NCI-H1694 (cell line): Measurements from ENCODE around the gene NDUFA13.

Experiments used
- DNase-seq: peaks from one replicate; lab custom pipeline; 2025; lab: John Stamatoyannopoulos, UW

Gene NDUFA13

DNA sequence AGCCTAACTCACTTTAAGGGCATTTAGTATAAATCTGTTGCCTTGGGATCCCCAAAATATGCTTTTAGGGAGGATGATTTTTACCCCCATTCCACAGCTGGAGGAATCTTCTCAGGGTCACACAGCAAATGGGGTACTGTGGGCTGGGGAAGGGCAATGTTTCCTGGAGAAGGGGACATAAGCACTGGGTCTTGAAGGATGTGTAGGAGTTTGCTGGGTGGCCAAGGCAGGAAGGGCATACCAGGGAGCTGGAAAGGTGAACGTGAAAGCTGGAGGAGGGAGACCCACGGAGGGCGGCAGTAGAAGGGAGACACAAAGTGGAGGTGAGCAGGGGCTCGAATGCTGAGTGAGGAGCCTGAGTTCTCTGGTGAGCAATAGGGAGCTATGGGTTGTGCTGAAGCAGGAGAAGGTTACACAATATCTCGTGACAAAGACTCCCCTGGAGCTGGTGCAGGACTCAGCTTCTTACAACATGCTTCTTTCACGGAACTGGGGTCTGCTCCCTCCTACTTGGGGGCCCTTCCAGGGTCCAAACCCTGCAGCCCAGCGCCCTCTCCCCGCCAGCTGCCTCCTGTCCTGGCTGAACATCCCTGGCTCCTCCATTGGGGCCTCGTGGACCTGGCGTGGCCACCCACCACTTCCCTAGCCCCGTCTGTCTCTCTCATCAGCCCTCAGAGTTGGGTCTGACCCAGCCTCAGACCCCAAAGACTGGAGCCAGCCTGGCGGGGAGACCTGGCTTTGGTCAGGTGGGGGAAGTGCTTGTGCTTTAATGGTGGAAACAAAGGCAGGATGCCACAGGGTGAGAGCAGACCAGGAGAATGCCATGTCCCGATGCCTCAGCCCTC is 33.1 kb downstream of the NDUFA13 start:
- DNase-seq, result no peak

DNA sequence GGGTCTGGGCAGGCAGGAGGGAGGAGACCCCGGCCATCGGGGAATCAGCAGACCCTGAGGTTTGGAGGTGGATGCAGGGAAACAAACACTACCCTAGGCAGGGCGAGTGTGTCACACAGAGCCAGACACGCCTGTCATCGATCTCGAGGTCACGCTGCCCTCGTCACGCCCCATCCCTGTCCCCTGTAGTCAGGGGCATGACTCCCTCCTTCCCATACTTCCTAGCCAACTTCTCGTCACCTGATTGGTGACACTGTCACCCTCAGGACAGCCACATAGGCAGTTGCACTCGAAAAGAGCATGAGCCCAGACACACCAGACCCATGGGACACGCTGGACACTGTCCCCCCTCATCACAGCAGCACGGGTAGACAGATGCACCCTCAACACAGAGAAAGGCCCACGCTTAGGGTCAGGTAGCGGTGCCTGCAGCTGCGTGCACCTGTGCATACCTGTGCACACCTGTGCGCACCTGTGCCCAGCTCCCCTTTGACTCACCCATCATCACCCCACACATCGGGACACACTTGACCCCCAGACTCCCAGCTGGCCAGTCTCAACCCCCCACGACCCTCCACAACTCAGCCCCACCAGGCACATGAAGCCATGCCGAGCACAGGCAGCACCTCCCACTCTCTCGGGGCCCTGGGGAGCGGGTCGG is 33.9 kb downstream of the NDUFA13 start:
- no peak for DNase-seq

DNA sequence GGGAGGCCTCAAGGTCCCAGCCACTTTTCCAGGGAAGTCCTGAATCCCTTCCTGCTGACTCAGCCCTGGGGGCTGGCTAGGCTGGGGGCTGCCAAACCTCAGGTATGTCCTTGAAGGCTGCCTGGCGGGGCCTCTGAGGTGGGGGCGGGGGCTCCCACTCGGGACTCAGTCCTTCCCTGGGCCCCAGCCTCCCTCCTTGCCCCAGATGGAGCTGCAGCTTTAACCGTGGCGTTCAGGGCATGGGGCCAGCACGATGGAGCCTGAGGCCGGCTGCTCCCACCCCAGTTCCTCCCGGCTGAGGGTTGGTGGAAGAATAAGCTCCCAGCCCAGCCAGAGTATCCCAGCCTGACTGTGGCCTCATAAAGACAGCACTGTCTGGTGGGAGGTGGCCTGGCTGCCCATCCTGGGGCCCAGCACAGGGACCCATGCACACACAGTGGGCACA is 34.5 kb downstream of the NDUFA13 start:
- no peak for DNase-seq

DNA sequence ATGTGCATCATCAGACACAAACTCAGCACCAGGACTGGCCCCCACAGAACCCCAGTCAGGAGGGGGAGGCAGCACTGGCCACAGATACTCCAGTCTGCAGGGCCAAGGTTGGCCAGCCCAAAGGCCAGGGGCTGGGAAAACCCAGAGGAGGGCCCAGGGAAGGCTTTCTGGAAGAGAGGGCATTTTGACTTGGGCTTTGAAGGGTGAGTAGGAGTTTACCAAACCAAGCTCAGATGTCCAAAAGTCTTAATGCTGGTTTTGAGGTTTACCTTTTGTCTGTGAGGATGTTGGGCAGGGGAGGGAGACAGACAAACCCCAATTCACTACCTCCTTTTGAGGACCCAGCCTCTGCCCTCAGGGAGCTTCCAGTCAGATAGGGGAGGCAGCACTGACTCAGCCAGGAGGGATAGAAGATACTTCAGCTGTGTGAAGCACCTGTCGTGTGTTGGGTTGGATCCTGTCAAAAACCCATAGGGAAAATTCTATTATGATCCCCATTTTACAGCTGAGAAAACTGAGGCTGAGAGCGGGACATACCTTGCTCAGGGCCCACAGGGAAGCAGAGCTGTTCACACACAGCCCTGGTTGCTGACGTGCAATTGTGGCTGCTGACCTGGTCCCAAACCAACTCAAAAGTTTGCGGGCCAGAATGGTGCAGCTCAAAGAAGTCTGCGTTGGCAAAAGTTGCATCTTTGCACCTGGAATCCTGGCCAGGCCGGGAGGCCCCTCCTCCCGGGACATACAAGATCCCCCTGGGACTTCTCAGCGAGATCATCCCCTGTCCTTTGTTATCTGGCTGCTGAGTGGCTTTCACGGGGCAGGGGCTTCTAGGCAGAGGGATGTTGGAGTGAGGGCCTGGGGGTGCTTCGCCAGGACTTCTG is 35.2 kb downstream of the NDUFA13 start:
- no peak for DNase-seq

DNA sequence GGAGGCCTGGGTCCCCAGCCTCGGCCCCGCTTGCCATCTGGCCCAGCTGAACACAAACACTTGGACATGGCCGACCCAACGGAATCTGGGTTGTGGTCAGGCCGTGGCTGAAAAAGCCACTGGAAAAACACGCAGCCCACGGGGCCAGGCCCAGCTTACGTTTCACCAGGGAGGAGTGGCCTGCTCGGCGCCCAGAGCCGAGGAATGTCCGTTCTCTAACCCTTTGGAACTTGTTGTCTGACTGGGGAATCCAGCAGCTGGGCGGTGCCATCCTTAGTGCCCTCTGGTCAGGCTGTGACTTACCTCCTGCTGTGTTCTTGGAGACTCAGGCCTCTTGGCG is 35.8 kb downstream of the NDUFA13 start:
- DNase-seq, result no peak

DNA sequence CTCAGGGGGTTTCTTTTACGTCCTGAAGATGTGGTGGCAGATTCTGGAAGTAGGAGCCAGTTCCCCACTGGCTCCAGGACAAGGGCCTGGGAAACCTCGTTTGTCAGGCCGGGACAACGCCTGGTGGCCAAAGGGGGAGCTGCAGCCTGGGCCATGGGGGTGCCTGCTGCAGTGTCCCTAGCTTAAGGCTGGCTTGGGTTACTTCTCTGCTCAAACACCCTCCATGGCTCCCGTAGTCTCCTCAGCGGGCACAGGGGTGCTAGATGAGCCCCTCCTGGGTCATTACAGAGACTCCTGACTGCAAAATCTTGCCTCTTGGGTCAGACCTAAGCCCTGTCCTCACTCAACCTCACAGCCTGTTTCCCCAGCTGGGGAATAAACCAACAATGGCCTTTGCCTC is 36.8 kb downstream of the NDUFA13 start:
- peak; percentile 10 for DNase-seq

DNA sequence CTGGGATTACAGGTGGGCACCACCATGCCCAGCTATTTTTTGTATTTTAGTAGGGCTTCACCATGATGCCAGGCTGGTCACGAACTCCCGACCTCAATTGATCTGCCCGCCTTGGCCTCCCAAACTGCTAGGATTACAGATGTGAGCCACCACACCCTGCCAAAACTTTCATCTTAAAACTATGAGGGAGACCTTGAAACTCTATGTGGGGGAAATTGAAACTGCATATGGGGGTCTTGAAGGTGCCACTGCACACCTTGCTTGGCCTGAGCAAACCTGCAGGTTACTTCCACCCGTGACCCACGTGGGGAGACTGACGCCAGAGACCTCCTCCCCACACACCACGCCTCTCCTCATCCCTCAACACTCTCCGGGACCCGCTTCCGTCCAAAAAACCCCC is 37.6 kb downstream of the NDUFA13 start:
- DNase-seq, result no peak

DNA sequence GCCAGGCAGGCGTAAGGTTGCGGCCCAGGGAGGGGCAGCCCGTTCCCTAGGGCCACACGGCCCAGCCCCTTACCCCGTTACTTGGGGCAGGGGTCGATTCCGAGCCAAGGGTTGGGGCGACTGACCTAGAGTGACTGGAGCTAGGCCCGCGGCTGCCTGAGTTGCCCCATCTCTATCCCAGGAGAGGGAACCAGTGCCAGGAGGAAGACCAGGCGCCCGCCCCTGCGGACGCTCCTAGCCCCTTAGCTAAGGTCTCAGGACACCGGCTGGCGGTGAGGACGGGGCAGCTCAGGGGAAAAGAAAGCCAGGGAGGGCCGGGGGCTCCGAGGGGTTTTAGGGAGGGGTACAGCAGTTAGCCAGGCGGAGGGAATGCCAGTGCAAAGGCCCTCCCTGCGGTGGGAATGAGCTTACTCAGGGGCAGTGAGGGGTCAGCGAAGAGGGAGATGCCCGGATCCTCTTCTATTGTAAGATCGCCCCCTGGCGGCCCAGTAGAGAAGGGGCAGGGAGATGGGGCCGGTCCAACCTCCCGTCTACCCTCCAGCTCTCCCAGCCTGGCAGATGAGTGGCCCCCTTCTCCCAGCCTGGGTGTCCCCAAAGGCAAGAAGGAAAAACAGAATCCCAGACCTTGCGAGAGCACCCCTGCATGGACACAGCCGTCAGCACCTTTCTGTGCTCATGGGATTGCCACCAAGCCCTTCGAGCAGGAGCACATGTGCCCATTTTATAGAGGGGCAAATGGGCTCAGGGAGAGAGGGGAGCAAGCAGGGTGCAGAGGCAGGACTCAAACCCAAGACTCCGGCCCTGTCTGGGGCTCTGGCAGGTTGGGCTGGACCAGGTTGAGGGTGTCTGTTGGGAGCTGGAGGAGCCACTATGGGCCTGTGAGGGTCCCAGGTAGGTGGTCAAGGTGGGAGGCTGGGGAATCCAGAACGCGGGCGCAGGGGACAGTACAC is 38.3 kb downstream of the NDUFA13 start:
- DNase-seq, result no peak

DNA sequence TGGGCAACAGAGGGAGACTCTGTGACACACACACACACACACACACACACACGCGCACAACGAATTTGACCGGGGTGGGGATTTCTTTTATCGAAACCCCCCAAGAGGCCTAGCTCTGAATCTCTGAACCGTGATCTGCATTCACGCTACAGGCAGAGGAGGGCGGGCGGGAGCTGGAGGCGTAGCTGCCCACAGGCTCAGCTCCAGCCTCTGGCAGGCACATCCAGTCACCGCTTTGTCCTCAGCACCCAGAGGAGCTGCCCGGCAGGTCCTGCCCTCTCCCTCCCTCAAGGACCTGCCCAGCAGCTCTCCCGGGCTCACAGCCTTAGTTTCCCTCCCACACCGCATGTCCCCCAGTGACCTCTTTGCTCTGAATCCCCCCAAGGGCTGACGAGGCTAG is 42.0 kb downstream of the NDUFA13 start:
- no peak for DNase-seq

DNA sequence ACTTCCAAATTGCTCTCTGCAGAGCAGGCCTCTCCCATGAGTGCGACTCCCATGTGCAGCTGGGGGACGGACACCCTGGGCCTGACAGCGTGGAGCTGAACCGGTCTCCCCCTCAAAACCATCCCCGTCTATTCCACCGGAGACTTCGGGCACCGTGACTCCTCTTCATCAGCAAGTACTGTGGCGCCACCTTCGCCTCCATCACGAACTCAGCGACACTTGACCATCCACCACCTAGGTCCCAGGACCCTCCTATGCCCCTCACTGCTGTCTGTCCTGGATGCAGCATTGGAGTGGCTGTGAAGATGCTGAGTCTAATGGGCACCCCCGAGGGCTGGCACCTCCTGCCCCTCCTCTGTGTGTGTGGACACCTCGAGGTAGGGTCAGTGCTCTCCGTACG is 42.6 kb downstream of the NDUFA13 start:
- DNase-seq, result no peak

DNA sequence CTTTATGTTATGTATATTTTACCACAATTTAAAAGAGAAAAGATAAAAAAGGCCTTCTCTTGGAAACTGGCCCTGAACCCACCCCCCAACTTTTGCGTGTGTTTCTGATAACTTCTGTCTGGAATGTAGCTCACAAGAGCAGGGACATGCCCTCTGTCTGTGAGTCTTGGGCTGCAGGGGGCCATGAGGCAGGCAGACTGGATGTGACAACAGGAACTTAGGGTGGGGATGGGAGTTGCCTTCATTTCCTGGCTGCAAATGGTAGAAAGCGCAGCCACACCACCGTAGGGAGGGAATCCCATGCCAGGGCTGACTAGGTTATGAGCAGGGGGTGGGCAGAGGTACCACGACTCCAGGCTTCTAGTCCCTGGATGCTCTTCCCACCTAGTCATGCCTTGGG is 43.9 kb downstream of the NDUFA13 start:
- no peak for DNase-seq

DNA sequence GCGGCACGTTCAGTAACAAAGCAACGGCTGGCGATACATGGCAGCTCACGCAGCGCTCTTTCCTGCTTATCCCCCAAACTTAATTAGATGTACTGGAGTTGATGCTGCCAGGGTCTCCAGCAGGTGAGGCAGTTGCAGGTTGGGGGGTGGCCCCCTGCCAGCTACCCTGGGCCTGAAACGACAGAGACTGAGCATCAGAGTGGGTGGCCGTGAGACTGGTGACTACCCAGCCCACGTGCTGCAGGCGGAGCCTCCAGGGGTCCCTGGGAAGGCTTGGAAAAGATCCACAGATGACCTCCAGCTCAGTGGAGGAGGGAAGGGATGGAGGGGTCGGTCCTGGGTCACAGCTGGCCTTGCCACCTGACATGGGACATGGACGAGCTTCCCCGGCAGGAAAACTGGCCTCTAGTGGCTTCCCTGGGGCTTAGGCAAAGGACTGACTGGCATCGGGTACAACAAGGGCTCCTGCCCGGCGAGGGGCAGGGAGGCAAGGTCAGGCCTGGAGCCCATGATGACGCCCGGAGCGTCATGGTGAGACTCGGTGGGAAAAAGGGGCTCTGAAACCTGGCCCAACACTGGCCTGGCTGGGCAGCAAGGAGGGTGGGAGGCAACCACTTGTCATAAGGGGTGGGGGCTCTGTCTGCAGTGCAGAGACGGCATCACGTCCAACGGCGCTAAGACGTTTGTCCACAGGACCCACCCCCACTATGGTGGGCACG is 46.1 kb downstream of the NDUFA13 start:
- DNase-seq, result no peak

DNA sequence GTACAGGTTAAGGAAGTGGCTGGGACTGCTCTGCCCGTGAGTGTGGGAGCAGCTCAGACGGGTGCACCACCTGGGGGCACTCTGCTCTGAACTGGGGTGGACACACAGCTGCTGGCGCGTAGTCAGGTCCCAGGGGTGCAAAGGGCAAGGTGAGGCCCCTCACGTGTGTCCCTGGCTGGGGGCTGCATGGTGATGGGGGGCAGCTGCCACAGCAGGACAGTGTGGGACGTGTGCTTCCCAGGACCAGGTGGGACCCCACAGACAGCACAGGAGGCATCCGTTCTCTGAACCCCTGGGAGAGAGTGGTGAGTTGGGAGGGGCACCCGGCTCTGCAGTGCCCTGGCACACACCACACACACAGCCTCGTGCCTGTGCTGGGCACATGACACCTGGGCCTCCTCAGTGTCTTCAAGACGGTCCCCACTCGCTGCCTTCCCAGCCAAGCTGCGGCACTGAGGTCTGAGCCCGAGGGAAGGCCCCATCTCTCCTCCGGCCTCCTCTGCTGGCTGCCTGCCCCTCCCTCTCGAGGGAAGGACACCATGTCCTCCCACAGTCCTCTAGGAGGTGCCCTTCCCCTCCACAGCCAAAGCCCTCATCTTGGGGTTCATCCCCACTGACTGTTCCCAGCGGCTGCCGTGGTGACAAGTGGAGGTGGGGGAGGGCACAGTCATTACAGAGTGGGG is 46.8 kb downstream of the NDUFA13 start:
- no peak for DNase-seq

DNA sequence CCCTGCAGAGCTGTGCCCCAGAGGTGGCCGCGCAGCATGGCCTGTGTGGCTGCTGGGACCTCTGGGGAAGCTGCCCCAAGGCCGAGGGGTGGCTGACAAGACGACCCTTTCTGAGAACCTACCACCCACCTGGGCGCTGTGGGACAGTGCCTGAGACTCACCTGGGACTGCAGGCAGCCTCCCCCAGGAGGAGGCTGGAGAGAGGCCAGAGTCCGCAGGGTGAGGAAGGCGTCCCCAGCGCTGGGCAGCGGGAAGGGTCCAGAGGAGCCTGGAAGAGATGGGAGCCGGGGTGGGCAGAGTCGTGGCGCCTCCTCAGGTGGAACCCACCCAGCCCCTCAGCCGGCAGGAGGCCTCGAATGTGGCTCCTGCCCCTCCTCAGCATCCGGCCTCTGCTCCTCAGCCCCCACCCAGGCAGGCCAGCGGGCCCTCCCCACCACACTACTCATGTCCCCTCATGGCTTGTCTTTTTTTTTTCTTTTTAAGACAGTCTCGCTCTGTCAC is 47.4 kb downstream of the NDUFA13 start:
- DNase-seq, result no peak

DNA sequence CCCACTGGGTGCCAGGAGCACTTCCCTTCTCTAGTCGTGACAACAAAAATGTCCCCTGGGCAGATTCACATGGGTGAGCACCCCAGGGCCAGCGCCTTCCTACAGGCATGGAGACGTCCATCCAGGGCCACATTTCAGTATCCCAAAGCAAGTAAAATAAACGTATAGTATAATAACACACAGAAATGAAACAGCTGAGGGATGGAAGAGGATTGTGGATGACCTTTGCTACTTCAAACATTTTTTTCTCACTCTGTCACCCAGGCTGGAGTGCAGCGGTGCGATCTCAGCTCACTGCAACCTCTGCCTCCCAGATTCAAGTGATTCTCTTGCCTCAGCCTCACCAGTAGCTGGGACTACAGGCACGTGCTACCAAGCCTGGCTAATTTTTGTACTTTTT is 50.3 kb downstream of the NDUFA13 start:
- DNase-seq, result no peak

DNA sequence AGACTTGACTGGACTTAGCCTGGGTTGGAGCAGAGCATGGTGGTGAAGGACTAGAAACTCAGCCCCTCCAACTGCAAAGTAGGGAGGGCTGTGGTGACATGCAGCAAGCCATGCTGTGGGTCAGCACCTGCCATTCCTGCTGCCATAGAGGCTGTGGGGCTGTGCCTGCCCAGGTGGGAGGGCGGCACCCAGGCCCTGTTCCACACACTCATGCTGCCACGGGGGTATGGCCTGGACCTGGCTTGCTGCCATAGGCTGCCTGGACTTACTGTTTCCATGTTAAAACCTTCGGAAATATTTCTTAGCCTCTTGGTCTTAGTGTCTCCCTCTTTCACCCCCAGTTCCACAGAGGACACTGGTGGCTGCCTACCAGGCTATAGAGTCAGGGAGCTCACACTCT is 51.4 kb downstream of the NDUFA13 start:
- DNase-seq, result no peak

DNA sequence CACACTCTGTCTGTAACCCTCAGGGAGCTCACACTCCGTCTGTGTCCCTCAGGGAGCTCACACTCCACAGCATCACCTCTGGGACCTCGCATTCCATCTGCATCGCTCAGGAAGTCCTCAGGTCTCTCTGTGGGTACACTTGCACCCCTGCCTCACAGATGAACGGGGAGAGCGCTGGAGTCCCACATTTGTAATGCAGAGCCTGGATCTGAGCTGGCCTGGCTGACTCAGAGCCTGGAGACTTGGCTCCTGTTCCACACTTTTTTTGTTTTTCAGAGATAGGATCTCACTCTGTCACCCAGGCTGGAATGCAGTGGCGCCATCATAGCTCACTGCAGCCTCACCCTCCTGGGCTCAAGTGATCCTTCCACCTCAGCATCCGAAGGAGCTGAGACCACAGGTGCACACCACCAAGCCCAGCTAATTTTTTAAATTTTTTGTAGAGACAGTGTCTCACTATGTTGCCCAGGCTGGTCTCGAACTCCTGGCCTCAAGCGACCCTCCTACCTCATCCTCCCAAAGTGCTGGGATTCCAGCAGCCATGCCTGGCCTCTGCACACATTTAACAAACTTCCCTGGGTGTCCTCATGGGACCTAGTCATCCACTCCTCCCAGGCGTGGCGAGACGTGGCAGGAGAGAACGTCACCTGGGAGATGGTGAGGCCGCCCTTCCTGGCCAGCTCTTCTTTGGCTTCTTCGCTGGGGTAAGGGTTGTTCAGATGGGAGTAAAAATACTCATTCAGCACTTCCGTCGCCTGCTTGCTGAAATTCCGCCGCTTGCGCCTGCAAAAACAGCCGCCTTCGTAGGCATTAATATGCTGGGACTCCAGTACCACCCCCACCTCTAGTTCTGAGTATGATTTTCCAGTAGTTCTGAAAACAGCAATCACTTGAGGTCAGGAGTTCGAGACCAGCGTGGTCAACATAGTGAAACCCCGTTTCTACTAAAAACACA is 53.1 kb downstream of the NDUFA13 start:
- DNase-seq, result no peak

DNA sequence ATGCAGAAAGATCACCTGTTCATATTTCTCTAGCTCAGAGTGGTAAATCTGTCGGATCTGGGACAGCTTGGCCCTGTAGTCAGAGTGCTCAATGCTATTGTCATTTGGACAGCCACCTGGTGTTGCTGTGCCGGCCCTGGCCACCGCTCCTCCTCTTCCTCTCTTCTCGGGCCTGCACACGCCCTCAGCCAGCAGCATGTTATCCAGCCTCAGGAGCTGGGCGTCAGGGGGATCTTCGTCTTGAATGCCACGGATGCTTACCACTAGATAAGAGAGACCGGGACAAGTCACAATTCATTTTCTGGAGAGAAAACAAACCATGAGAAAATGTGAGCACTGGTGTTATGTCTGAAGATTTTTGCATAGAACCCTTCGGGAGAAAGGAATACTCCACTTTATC is 54.5 kb downstream of the NDUFA13 start:
- DNase-seq, result no peak
